Epidermal melanocyte (primary cell): ENCODE data around the gene PIK3R1.

ENCODE experiments used
- DNase-seq: peaks from one replicate; pipeline ENCODE4 v3.0.0; 2011; ENCODE audit warnings: low spot score; ENCODE audit not compliant: insufficient read length

Gene PIK3R1

DNA sequence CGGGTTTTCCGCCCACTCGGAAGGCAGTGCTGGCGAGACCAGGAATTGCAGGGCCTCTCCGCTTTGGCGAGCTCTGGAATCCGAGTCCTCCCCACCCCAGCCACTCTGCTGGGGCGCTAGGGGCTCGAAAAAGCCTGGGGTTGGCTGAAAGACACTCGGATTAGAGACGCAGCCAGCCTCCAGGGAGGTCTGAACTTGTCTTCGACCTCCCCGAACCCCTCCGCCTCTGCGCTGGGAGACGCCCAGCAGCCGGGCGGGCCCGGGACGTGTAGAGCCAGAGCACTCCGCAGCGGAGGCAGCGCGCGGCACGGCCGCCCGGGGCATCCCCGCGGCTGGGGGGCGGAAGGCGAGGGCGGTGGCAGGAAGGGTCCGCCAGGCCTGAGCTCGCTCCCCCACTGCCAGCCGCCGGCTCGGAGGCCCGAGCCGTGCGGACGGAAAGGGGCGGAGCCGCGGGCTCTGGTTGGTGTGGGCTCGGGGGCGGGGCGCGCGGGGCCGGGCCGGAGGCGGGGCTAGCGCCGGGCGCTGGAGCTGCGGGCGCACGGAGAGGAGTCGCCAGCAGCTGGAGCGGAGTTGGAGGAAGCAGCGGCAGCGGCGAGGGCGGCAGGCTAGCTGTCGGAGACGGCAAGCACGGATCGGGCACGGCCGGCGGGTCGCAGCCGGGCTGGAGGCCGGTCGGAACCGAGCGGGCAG is at the start of gene PIK3R1:
Gene PIK3R1 (plus strand): TSS at position 549 of the 690 bp plus-strand sequence. CDS start 10,920 bp downstream, outside the sequence.
- peak; percentile 91 for DNase-seq

DNA sequence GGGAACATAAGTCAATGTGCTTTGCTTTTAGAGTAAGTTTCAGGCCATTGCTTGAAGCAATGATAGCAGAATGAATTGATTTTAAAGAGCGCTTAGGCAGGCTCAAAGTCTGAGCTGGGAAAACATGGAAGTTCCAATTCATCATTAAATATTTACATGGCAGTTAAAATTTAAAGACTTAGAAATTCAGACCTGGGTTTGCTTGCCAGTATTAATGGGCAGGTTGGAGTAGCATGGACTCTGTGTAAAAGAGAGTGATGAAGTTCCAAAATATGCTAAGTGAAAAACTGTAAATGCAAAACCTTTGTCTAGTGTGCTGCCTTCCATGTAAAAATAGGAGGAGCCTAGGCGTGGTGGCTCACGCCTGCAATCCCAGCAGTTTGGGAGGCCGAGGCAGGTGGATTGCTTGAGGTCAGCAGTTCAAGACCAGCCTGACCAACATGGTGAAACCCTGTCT is 48.3 kb upstream of the PIK3R1 start:
- DNase-seq, result no peak

- no peak for DNase-seq
These were observed 45.7 kb upstream of the PIK3R1 start for GRCh38 chr5:68169903-68170302.

DNA sequence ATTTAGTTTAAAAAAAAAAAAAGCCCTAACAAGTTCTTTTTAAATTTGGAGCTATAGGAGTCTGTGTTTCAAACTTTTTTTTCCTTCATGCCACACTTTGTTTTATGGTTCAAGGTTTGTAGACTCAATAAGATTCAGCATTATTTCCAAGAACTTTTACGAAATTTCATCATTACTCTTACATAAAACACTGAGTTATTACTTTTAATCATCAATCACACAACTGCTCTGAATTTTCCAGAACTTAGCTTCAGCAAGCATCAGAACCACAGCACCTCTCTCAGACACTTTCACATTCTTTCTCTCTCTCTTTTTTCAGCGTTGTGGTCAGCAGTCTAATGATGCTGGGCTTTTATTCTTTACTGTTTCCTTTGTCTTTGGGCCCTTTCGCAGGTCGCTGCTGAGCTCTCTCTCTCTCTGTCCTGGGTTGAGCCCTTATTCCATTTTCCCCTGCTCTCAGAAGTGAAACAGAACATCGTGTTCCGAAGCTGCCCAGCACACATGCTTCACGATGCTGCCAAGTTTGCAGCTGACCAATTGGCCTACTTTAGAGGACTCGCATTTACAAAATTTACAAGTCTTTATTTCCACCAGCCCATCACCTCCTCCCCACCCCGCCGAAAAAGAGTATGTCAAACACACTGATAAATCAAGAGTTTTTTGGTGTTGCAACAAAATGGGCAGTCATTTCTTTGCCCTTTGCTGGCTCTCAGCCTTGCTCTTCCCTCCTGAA is 44.6 kb upstream of the PIK3R1 start:
- no peak for DNase-seq

DNA sequence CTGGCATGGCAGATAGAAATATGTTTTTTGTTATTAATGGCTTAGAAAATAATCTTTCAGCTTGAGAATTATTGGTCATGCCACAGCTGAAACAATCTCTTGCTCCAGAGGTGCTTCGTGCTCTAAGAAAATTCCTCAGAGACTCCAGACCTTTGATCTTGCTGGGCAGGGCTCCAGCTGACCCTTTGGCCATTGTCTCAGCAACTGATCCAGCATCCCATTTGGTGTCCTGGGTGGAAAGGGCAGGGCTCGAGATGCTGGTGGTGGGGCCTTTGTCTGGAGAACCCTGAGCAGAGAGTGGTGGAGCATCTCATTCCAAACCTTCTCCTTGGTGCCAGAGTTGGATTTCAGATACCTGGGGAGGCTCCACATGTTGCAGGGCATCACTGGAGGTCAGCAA is 43.2 kb upstream of the PIK3R1 start:
- no peak for DNase-seq

GRCh38 chr5:68173007-68173406 is 42.5 kb upstream of the PIK3R1 start:
- no peak for DNase-seq

DNA sequence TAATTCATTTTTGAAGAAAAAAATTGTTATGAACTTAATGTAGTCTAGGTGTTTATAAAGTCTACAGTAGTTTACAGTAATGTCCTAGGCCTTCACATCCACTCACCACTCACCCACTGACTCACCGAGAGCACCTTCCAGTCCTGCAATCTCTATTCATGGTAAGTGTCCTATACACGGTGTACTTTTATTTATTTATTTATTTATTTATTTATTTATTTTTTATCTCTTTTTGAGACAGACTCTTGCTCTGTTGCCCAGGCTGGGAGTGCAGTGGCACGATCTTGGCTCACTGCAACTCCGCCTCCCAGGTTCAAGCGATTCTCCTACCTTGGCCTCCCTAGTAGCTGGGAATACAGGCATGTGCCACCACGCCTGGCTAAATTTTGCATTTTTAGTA is 39.3 kb upstream of the PIK3R1 start:
- no peak for DNase-seq

DNA sequence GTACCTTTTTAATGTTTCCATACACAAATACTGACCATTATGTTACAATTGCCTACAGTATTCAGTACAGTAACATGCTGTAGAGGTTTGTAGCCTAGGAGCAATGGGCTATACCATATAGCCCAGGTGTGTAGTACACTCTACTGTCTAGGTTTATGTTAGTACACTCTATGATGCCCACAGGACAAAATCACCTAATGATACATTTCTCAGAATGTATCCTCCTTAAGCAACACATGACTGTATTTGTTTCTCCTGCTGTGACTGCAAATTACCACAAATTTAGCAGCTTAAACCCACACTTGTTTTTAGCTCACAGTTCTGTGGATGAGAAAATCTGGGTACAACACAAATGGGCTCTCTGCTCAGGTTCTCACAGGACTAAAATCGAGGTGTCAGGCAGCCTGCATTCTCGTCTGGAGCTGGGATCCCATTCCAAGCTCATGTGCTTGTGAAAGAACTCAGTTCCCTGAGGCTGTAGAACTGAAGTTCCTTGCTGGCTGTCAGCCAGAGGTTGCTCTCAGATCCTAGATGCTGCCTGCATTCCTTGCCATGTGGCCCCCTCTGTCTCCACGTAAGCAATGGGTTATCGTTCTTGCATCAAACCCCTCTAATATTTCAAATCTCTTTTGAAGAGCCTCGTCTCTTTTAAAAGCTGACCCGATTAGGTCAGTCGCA is 38.6 kb upstream of the PIK3R1 start:
- no peak for DNase-seq

GRCh38 chr5:68177676-68178075 is 37.9 kb upstream of the PIK3R1 start:
- no peak for DNase-seq

DNA sequence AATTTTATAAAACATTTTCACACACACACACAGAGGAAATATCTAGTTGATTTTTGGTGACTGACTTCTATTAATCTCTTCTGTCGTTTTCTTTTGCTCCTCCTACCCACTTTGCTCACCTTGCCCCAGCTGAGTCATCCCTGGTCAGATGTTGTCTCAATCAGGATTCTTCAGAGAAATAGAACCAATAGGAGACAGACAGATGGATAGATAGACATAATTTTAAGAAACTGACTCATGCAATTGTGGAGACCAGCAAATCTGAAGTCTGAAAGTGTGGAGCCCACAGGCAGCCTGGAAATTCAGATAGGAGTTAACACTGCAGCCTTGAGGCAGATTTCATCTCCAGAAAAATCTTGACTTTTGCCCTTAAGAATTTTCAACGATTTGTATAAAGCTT is 37.0 kb upstream of the PIK3R1 start:
- DNase-seq, result no peak

DNA sequence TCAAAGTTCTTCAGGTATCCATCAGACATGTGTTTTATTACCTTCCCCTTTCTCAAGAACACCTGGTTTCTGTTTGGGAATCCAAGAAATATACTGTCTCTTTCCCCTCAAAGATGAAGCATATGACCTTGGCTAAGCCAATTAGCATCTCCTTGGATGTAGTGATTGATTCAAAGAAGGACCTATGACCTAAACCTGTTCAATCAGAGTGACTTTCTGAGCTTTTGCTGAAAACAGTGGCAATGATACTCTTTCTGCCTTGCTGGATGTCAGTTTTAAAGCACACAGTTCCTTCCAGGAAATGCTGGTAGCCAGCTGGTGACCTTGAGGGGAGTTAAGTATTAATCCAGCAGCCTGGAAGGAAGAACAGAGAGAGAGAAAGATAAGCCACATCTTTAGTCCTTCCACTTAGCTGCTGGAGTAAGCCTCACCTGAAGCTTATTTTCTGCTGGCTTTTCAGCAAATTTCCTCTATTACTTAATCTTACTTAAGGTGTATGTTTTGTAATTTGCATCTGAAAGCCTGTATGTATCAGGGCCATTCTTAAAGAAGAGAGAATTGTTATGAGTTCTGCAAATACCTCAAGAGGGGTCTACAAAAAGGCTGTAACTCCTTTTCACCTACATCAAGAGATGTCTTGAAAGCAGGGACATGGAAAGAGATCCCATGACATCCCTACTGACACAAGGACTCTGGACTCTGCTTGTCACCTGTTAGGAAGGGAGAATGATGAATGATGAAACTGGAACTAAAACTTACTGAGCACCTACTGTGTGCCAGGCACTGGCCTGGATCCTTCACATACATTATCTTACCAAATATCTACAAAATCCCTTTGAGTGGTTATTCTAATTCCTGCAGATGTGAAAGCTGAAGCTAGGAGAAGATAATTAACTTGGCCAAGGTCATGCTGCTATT is 35.2 kb upstream of the PIK3R1 start:
- DNase-seq, result no peak

DNA sequence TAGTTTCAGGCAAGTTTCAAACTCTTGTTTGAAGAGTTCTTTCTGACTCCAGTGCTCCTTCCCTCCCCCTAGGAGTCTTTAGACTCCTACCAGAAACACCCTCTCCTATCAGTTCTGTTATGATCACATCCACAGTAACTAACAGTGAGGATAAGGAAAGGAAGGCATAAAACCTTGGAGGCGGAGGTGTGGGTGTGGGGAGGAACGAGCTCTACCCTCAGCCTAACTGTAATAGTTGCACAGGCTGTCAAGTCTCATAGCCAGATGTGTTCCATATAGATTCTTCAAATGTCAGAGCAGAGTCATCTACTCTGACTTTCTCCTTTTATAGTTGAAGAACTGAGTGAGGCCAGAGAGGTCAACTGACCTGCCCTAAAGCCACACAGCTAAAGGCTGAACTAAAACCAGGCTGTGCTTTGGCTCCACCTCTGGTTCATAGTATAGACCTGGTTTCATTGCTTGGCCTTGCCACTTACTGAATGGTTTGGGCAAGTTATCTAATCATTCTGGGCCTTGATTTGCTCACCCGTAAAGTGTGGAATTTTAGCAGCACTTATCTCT is 34.4 kb upstream of the PIK3R1 start:
- DNase-seq, result no peak

DNA sequence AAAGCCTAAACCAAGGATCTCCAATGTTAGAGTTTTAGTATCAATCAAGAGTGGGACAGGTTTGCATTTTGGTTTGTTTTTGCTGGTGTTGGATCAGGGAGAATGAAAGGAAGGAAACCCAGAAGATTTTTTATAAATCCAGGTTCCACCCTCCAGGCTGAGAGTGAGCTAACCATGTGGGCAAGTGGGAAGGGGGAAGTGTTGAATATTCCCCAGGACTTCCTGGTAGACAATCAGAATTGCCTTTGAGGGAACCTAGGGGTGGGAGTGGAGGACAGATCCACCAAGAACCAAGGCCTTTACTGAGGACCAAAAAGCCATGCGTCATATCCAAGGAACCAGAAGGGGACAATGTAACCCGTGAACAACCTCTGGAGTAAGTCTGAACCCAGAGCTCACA is 33.5 kb upstream of the PIK3R1 start:
- DNase-seq, result no peak

- DNase-seq, result no peak
These were observed 33.0 kb upstream of the PIK3R1 start for GRCh38 chr5:68182534-68182933.

DNA sequence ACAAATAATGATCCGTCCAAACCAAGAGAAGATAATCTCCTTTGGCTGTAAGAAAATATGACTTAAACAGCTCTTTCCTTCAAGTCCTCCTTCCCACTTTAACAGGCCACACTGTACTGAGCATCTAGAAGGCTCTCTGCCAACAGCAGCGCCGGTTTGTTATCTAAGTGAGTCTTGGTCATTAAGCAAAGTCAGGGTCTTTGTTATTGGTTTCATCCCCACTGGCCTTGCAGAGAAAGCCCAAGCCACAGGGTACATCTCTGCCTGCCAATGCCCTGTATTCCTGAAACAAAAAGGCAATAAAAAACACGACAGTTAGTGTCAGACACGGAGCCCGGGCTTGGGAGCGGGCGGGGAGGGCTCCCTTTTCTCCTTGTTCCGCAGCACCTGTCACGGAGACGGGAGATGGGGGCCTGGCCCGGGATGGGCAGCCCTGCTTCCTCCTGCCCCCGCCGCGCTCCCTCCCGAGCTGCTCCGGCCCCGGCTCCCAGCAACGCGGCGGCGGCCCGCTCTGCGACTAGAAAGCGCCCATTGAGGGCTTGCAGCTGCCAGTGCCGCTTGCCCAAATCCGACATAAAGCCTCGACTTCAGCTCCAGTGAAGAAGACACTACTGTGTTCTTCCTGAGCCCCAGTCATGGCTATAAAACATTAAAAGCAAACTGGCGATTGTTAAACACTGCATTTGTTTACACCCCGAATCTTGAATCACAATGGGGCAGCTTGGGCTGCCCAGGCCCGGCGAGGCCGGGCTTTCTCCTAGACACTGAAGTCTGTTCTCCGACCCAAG is 28.1 kb upstream of the PIK3R1 start:
- DNase-seq, result no peak

DNA sequence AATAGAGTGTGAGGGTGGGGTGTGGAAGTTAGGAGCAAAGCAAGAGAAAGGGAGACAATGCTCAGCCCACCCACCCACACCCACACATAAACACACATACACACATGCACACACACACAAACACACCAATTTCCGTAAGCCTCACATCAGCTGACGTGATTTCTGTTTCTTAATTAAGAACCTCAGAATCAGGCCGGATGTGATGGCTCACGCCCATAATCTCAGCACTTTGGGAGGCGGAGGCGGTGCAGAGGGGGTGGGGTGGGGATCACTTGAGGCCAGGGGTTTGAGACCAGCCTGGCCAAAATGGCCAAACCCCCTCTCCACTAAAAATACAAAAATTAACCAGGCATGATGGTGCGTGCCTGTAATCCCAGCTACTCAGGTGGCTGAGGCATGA is 26.4 kb upstream of the PIK3R1 start:
- no peak for DNase-seq

- DNase-seq, result no peak
These were observed 25.9 kb upstream of the PIK3R1 start for GRCh38 chr5:68189613-68190012.

GRCh38 chr5:68190619-68191018 is 24.9 kb upstream of the PIK3R1 start:
- DNase-seq, result no peak

DNA sequence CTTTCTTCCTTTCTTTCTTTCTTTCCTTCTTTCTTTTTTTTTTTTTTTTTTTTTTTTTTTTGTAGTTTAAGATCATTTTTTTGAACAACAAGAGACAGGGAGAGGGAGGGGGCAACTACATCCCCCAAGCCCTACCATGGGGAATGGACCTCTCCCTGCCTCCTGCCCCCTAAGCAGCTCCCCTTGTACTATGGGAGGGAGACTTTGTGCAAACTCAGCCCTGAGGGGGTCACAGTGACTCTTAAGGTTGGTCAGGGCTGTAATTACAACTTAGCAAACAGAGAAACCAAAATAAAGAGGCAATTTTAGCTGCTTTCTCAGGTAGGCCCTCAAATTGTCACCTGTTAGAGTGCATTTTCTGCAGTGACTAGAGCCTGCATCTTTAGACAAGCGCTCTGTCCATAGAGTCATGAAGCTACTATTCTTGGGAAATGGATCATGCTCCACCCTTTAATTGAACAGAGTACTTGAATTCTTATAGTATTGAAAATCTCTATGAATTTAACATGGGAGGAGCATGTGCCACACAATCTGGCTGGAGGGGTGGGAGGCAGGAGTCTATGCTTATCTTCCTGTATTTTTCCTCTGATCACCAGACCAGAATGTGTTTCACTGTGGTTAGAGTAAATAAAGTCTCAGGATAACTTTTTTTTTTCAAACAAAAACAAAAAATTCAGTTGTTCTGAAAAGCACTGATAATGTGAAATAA is 24.3 kb upstream of the PIK3R1 start:
- DNase-seq, result no peak

DNA sequence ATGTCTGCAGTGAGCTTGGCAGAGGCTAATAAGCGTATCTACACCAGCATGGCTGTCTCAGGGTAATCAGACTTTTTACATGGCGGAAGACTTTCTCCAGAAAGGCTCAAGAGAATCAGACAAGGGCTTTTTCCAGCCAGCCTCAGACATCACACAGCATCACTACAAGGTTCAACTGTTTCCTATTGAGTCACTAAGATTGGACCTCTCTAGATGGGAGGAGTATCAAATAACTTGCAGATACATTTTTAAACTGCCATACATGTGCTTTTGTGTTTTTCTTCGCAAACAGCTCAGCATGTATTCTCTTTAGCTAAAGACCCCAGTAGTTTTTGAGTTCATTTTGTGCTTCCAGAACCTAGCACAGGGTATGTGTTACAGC is 22.9 kb upstream of the PIK3R1 start:
- DNase-seq, result no peak
